MCF 10A (cell line): ENCODE results near the gene HPS3. TPM values are rescaled to one million over a fixed set of nuclear protein-coding genes. Genes with fewer than 3 reads are reported as not detected.

ENCODE experiments used
- BruUV-seq: library from RNA; stranded (reverse); fragments of 400-500 nt; replicated peaks from 2 replicates; lab custom pipeline; 2021; lab: Mats Ljungman, UMichigan
- CTCF ChIA-PET: fragments of 300-600 bp; sonication (Branson Sonifier 250); formaldehyde crosslinking; extraction: SDS; loops from one replicate; lab custom pipeline; 2021; ENCODE audit warnings: antibody characterized with exemption, inconsistent platforms; lab: Yijun Ruan, JAX
- POLR2A ChIA-PET: fragments of 300-600, 350-650 bp; sonication (Branson Sonifier 250); formaldehyde crosslinking; extraction: SDS; loops from one replicate; lab custom pipeline; 2020; ENCODE audit warnings: antibody characterized with exemption, inconsistent platforms; lab: Yijun Ruan, JAX
- DNase-seq: peaks from one replicate; pipeline ENCODE4 v3.0.0-alpha.2; 2018; ENCODE audit not compliant: unreplicated experiment
- H3K27ac Mint-ChIP-seq: one replicate; pipeline ENCODE4 v1.8.0; 2022; ENCODE audit warnings: mild to moderate bottlenecking, low read depth, mixed read lengths; ENCODE audit not compliant: unreplicated experiment
- H3K27me3 Mint-ChIP-seq: one replicate; pipeline ENCODE4 v1.8.0; 2022; ENCODE audit warnings: mixed read lengths; ENCODE audit not compliant: insufficient read depth, unreplicated experiment
- H3K36me3 Mint-ChIP-seq: one replicate; pipeline ENCODE4 v1.8.0; 2022; ENCODE audit warnings: mild to moderate bottlenecking, moderate library complexity, mixed read lengths; ENCODE audit not compliant: insufficient read depth, unreplicated experiment
- H3K4me1 Mint-ChIP-seq: one replicate; pipeline ENCODE4 v1.8.0; 2022; ENCODE audit warnings: mixed read lengths; ENCODE audit not compliant: insufficient read depth, unreplicated experiment
- H3K4me3 Mint-ChIP-seq: one replicate; pipeline ENCODE4 v1.8.0; 2022; ENCODE audit warnings: mild to moderate bottlenecking, moderate library complexity, mixed read lengths; ENCODE audit not compliant: unreplicated experiment
- H3K9me3 Mint-ChIP-seq: one replicate; pipeline ENCODE4 v1.8.0; 2022; ENCODE audit warnings: mixed read lengths; ENCODE audit not compliant: unreplicated experiment
- CTCF ChIP-seq: fragments of 200-600 bp; IDR thresholded peaks from one replicate; pipeline ENCODE4 v1.8.0; 2022; ENCODE audit warnings: antibody characterized with exemption, mild to moderate bottlenecking; ENCODE audit not compliant: unreplicated experiment
- intact Hi-C: fragments of 100-400 bp; cut with micrococcal nuclease; formaldehyde crosslinking; loops from 2 replicates; pipeline ENCODE4 v1.14.1; 2022
- total RNA-seq: library from RNA; stranded (reverse); gene quantifications from 2 replicates; pipeline ENCODE4 v1.2.3, GENCODE V29; 2022

Gene HPS3
- total RNA-seq, 1 experiment from 2014 or later = 7.7 TPM

GRCh38 chr3:149153402-149153801, 24.0 kb downstream of the HPS3 start:
- no peaks in the 10 kb centered on the region for H3K4me1 Mint-ChIP-seq
- no peaks in the 10 kb centered on the region for H3K27me3 Mint-ChIP-seq
- no peak for TF ChIP-seq CTCF
- POLR2A ChIA-PET = interaction anchor here (1.3 kb wide), 1 partner anchor 26 kb away, joined by 5 read pairs; no protein-coding TSS in a partner anchor
- H3K4me3 Mint-ChIP-seq = no peak overlapping the region
- no TSS peak for BruUV-seq
- intact Hi-C loops = no loop called here
- H3K36me3 Mint-ChIP-seq = peaks cover 42% of the 10 kb centered on the region
- DNase-seq = no peak
- H3K9me3 Mint-ChIP-seq = no peaks in the 10 kb centered on the region
- CTCF ChIA-PET = interaction anchor here (0.8 to 1.7 kb wide), 2 partner anchors 33 to 198 kb away, joined by 5 to 10 read pairs; no protein-coding TSS in a partner anchor
- H3K27ac Mint-ChIP-seq = no peak overlapping the region

GRCh38 chr3:149160754-149161300, 31.4 kb downstream of the HPS3 start:
- POLR2A ChIA-PET = interaction anchor here (0.7 to 1.0 kb wide), 3 partner anchors 67 to 204 kb away, joined by 3 read pairs; no protein-coding TSS in a partner anchor
- no peaks in the 10 kb centered on the region for H3K27me3 Mint-ChIP-seq
- no peaks in the 10 kb centered on the region for H3K4me1 Mint-ChIP-seq
- DNase-seq = no peak
- TF ChIP-seq CTCF = no peak
- no peak overlapping the region for H3K4me3 Mint-ChIP-seq
- H3K27ac Mint-ChIP-seq = no peak overlapping the region
- CTCF ChIA-PET = interaction anchor here (0.6 to 2.6 kb wide), 5 partner anchors 9 to 210 kb away, joined by 3 to 11 read pairs (median 4); no protein-coding TSS in a partner anchor
- peaks cover 49% of the 10 kb centered on the region for H3K36me3 Mint-ChIP-seq
- no peaks in the 10 kb centered on the region for H3K9me3 Mint-ChIP-seq
- no TSS peak for BruUV-seq
- intact Hi-C loops = no loop called here

GRCh38 chr3:149162007-149162406, 32.6 kb downstream of the HPS3 start:
- no peaks in the 10 kb centered on the region for H3K9me3 Mint-ChIP-seq
- no peaks in the 10 kb centered on the region for H3K27me3 Mint-ChIP-seq
- H3K4me1 Mint-ChIP-seq = no peaks in the 10 kb centered on the region
- no peak for TF ChIP-seq CTCF
- no peak overlapping the region for H3K4me3 Mint-ChIP-seq
- peaks cover 53% of the 10 kb centered on the region for H3K36me3 Mint-ChIP-seq
- CTCF ChIA-PET = interaction anchor here (2.6 kb wide), 1 partner anchor 42 kb away, joined by 11 read pairs; no protein-coding TSS in a partner anchor
- BruUV-seq = no TSS peak
- intact Hi-C loops = no loop called here
- H3K27ac Mint-ChIP-seq = no peak overlapping the region
- POLR2A ChIA-PET = no interaction called here
- DNase-seq = no peak

GRCh38 chr3:149163066-149163465, 33.6 kb downstream of the HPS3 start:
- no peak for DNase-seq
- intact Hi-C loops = no loop called here
- ChIA-PET POLR2A (no interaction called here), CTCF (no interaction called here)
- H3K4me1 Mint-ChIP-seq = no peaks in the 10 kb centered on the region
- peaks cover 48% of the 10 kb centered on the region for H3K36me3 Mint-ChIP-seq
- H3K27me3 Mint-ChIP-seq = no peaks in the 10 kb centered on the region
- no TSS peak for BruUV-seq
- TF ChIP-seq CTCF = no peak
- no peak overlapping the region for H3K4me3 Mint-ChIP-seq
- H3K9me3 Mint-ChIP-seq = no peaks in the 10 kb centered on the region
- H3K27ac Mint-ChIP-seq = no peak overlapping the region
